ACHN (cell line): ENCODE data around the gene ANTXR1.

ENCODE experiments used
- DNase-seq: peaks from one replicate; pipeline ENCODE4 v3.0.0-alpha.2; 2015
- in situ Hi-C: cut with HindIII; loops from 2 replicates; pipeline ENCODE4 v1.10.0; 2017; ENCODE audit warnings: low sequenced_read_pairs, low pct_ligation_motif_present, low pct_unique_long_range_greater_than_20kb

ANTXR1 gene

DNA sequence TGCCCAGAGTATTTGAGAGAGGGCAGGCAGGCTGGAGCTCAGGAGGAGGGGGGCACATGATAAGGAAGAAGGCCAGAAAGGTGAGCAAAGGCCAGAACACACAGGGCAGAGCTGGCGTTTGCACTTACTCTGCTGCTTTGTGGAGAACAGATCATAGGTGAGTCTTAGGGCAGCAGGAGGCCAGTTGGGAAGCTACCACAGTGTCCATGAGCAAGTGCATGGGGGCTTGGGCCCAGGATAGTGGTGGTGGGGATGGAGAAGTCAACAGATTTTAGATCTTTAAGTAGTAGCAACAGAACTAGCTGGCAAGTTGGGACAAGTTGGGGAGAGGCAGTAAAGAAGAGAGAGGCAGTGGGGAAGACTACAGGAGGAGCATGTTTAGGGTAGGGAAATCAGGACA is 168.0 kb downstream of the ANTXR1 start:
- DNase-seq = no peak
- in situ Hi-C loops = no loop called here

DNA sequence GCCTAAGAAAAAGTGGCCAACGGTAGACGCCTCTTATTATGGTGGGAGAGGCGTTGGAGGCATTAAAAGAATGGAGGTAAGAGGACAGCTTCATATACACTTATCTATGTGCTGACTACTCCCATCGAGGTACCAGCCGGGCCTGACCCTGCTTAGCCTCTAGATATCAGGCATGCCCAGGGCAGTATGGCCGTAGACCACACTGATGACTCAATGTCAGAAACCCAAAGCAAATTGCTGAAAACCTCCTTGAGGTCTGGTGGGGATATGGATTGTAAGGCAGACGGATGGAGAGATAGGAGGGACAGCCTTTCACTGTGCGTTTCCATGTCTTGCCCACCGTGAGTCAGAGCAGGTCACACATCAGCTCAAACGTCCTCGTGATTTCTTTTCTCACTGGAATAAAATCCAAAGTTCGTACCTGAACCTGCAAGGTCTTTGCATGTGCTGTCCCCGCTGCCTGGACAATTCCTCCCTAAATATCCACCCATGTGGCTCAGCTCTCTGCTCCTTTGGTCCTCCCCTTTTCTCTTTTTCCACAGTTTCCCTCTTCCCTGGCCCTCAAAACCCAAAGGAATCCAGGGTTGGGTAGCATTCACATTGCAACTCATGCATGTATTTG is 168.9 kb downstream of the ANTXR1 start:
- DNase-seq = no peak
- in situ Hi-C loops = no loop called here

DNA sequence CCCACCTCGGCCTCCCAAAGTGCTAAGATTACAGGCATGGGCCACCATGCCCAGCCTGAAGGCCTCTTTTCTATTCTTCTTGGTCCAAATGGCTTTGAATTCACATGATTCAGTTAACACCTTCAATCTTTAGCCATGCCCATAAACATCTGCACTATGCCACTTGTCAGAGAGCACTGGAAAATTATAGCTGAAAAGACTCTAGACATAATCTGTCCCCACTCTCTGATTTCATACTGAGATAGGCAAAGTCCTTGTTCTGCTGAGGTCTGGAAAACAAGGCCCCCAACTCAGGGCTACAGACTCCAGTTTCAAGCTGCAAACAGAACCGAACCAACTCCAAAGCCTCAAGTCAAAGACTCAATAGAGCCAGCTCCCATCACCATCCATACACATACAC is 170.7 kb downstream of the ANTXR1 start:
- in situ Hi-C loops = no loop called here
- no peak for DNase-seq

DNA sequence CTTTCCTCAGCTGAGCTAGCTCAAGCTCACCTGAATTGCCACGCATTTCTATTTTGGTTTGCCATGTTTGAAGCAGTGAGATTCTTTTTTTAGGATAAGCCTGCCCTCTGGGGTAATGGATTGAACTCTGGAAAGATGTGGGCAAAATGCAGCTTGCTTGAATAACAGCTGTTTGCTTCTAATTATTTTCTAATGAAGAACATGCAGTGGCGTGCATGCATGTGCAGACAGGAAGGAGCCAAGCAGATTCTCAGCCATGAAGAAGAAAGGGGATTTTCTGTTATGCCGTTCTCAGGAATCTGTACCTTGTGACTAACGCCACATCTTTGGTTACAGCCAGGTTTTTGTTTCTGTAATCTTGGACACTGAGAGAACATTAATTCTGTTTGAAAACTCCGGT is 171.2 kb downstream of the ANTXR1 start:
- in situ Hi-C loops = no loop called here

DNA sequence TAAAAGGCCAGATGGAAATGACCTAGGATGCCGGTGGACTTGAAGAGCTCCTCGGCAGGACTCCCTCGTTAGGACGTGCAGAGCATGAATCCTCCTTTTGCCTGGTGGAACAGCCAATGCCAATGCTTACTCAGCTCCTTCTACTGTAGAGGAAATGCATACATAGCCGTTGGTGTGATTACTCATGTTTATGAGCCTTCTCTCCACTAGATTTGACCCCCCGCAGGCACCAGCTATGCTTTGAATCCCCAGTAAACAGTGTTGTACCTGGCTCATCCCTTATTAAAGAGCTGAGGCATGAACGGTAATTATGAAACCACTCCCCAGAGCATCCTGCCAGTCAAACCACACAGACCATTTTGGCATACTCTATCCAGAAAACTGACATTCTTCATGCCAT is 172.8 kb downstream of the ANTXR1 start:
- in situ Hi-C loops = no loop called here
- no peak for DNase-seq

More for the DNA sequence above, 171.2 kb downstream of the ANTXR1 start:
- no peak for DNase-seq

DNA sequence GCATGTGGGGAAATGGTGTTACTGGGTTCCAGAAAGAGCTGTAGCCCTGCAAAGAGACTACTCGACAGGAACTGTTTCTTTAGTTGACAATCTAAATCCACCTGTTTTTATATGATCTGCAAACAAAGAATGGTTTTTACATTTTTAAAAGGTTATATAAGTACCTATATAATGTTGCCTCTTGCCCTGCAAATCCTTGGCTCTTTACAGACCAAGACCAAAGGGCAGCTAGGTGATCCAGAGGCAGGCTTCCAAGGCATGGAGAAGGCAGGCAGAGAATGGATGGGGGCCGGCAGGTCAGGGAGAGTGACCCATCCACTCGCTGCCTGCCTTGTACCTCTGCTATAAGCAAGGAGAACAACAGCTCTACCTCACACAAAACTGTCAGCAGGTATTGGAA is 173.6 kb downstream of the ANTXR1 start:
- DNase-seq = no peak
- in situ Hi-C loops = no loop called here

DNA sequence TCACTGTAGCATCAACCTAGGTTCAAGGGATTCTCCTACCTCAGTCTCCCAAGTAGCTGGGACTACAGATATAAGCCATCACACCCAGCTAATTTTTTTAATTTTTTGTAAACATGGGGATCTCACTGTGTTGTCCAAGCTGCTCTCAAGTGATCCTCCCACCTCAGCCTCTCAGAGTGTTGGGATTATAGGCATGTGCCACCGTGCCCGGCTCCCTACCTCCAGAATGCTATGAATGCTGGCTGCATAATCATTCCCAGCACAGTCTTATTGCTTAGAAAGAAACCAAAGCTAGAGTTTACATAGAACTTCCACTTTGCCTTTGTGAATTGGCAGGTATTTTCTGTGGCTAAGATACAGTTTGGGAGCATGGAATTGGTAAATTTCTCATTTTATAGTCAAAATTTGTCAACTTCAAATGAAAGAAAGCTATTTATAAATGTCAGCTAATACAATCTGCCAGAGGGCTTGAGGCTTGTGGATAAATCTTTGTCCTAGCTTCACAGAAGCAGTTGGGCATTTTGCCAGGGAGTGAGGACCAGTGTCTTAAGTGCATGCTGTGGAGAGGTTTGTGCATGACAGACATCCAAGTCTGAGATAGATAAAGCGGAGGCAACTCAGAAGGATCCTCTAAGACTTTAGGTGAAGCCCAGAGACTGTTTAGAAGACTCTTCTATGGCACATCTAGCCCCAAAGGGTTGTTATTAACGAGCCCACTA is 175.4 kb downstream of the ANTXR1 start:
- DNase-seq = no peak

DNA sequence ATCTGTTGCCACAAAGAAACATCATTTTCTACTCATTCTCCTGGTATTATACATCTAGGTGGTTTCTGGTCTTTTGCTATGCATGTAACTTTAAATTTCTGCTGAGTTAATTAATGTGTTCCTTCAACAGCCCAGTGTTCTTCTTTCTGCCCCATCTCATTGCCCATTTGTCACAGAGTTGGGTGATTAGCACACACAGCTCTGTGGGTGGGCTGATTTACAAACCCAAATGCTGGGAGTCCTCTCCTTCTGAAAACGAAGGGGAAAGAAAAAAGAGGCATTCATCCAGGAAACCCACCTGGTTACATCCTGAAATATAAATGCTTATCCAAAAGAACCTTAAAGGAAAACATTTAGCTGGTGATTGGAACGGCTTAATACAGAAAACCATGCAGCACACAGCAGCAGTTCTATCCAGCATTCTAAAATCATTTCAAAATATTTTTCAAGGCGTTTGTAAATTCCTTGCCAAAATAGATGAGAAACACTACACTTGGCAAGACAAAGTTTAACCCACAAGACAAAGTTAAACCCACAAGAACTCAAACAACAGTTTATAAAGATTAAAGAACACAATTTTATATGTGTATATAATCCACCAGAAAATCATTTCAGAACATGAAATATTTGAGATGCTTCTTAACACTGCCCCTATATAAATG is 177.9 kb downstream of the ANTXR1 start:
- DNase-seq = no peak
- in situ Hi-C loops = no loop called here

More for the DNA sequence above, 175.4 kb downstream of the ANTXR1 start:
- in situ Hi-C loops = no loop called here

DNA sequence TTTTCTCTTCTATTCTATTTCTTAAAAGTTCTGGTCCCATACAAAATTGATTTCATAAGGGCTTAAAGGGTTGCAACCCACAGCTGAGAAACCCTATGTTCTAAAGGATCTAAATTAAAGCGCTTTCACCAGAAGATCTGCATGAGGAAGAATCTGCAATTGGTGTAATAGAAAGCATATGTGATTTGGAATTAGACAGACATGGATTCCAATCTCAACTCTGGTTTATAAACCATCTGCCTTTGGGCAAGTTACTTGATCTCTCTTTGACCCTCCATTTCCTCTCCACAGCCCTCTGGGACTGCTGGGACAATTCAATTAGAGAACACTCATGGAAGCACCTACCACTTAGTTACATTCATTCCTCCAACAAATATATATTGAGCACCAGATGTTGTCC is 178.7 kb downstream of the ANTXR1 start:
- in situ Hi-C loops = no loop called here
- DNase-seq = no peak

DNA sequence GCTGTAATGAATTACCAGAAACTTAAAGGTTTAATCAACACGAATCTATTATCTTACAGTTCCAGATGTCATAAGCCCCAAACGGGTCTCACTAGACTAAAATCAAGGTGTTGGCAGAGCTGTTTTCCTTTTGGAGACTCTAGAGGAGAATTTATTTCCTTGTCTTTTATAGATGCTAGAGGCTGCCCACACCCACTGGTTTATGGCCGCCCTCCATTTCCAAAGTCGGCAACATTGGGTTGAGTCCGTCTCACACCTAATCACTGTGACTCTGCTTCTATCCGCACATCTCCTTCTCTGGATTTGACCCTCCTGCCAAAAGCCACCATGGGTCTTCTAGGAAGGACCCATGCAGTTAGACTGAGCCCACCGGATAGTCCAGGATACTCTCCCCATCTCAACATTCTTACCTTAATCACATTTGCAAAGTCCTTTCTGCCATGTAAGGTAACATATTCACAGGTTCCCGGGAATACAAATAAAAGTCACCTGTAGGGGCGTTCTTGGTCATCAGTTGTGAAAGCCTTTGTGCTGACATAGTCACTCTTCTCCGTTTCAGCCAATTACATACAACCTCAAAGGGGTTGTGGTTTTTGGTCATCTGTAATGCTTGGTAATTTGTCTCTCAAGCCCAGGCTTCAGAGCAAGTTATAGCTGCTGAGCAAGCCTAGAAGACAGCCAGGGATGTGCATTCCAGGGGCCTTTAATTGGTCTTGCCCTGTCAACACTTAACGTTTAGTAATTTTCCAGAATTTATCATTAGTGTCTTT is 179.4 kb downstream of the ANTXR1 start:
- in situ Hi-C loops = no loop called here
- DNase-seq = no peak

DNA sequence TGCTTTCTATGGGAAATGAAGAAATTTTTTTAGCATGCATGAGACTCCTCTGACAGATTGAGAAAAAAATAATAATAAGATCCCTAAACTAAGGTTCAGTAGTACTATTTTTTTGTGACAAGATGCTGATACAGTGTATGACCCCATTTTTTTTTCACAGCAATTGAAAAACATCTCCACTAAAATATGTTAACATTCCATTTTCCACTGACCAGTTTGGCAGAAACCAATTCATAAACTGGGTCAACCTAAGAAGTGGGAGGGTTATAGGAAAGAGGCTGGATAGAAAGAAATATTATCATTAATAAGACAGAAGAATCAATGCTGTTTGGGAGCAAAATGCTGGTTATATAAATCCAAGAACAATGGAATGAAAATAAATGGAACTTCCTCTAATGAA is 182.7 kb downstream of the ANTXR1 start:
- in situ Hi-C loops = no loop called here
- no peak for DNase-seq

DNA sequence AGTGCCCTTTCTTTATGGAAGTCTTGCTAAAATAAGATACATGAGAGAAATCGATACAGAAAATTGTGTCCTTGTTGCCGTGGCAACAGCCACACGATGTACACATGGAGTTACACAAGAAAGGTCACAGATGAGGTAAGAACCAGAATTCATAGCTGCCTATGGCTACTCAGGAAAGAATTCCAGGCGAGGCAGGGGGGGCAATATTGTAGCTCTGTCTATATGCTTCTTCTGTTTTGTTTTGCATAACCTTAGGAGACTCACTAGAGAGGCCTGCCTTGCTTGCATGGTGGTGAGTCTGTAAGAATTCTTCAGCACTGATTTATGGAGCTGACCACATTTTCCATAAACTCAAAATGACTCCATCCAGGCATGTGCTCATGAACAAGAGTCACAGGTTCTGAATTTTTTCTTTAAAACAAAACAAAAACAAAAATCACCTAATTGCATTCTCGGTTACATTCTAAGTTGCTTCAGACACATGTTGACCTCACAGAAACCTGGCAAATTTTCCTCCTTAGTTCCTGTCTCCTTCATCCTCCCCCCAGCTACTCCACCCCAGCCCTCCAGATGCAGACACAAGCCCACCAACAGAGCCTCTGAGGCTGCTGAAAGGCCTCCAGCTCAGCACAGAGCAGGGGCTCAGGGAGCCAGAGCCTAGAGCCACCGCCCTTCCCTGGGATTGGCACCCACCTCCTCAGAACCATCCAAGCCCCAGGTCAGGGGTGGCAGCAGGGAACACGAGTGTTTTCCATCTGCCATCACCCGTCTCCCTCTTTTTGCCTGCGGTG is 183.5 kb downstream of the ANTXR1 start:
- DNase-seq = peak; percentile 3
- in situ Hi-C loops = no loop called here

DNA sequence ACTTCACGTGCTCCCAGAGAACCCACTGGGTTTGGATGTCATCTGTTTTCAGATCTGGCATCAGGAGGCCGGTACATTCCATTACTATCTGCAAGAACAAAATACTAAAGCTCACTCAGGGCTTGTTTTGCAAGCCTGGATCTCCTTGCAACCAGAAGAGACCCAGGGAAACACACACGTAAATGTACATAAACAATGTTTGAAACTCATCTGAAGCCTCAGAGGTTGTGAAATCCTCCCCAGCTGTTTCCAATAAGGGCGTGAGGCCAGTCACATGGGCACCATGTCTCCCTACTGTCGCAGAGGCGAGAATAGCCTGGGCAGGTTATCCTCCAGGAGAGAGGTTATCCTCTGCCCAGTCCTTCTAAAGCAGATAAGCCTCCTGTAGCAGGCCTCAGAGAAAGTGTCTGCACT is 187.1 kb downstream of the ANTXR1 start:
- in situ Hi-C loops = no loop called here
- no peak for DNase-seq

DNA sequence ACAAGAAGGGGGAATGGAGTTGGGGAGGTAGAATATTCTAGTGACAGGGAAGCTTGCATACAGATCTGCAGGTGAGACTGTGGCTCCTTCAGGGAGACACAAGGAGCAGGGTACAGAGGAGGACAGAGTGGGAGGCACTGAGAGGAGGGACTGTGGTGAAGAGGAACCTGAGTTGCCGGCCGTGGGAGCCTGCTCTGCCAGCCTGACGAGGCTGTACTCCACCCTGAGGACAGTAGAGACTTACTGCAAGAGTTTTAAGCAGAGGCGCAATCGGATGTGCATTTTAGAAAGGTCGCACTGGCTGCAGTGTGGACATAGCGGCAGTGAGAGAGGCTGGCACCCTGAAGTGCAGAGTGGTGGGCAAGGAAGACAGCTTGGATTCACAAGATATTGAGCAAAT is 188.3 kb downstream of the ANTXR1 start:
- no peak for DNase-seq
- in situ Hi-C loops = no loop called here

DNA sequence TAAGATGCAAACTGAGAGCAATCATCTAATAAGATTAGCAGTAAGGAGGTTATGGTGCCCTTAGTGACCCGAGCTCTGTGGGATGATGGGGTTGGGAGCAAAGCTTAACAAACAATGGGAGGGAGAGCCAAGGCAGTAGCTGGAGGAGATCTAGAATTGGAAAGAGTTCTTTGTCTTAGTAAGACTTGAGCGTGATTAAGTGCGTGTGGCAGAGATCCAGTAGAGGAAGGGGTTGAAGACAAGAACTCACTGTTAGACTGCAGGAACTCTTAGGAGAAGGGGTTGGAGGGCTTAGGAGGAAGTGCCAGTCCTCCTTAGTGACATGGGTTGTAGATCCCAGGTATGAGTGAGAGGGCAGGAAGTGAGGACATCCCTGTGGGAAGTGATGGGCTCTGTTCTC is 189.3 kb downstream of the ANTXR1 start:
- in situ Hi-C loops = no loop called here
- DNase-seq = no peak

DNA sequence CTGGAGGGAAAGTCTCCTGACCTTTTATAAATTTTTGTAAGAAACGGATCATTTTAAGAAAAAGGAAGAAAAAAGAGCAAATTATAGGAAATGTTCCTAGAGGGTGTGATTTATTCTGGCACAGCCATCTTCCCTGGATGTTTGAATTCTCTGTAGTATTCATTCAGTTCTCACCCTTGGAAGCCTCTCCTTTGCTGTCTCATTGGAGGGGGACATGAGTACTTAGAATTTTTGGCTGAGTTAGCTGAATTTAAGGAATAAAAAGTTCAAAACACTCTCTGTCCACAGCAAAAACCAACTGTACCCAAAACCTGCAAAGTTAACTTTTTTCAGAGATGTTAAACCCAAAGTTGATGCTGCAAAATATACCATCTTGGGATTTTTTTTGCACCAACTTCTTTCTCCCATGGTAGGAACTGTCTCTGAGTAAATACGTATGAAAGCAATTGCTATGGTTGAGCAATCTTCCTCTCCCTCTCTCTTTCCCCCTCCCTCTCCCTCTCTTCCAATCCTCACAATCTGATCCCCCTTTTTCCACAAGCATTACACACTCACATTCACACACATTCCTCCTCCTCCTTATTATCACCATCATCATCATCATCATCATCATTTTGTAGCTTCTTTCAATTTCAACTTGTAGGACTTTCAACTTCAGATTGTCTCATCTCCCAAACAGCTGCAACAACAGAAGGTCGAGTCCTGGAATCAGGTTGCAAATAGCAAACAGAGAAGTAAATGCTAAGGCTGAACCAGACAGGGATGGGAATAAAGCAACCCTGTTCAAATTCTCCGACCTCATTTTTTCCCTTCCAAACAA is 190.4 kb downstream of the ANTXR1 start:
- in situ Hi-C loops = no loop called here
- no peak for DNase-seq

DNA sequence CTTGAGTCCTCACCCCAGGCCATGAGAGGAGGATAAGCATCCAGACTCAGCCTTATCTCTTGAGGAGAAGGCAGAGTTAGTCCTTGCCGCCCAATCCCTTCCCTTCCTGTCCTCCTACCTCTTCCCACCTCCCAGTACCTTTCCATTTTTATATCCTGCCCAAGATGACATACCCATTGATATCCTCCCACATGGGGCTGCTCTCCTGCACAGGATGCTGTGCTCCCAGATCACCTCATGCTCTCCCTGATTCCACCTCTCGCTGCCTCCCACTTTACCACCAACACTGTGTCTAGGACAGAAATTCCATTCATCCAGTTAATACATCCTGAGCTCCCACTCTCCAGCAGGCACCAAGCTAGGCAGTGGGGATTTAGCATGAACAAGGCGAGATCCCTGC is 191.7 kb downstream of the ANTXR1 start:
- no peak for DNase-seq
- in situ Hi-C loops = no loop called here

DNA sequence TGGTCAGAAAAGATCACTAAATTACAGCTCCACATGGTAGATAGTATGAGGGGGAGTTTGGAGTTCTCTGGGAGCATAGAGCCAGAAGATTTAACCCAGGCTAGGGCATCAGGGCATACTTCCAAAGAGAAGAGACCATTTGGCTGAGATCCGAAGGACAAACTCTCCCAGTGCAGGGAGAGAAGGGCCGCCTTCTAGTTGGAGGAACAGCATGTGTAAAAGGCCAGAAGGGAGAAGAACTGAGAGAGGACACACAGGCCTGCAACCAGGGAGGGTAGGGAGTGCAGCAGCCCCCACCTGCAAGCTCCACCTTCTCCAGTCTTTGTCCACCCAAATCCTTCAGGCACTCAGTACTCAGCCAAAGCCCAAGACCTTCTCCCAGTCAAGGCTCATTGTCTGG is 192.1 kb downstream of the ANTXR1 start:
- DNase-seq = no peak
- in situ Hi-C loops = no loop called here
